ENCODE measurements around the gene BICD1.

BICD1 gene

DNA sequence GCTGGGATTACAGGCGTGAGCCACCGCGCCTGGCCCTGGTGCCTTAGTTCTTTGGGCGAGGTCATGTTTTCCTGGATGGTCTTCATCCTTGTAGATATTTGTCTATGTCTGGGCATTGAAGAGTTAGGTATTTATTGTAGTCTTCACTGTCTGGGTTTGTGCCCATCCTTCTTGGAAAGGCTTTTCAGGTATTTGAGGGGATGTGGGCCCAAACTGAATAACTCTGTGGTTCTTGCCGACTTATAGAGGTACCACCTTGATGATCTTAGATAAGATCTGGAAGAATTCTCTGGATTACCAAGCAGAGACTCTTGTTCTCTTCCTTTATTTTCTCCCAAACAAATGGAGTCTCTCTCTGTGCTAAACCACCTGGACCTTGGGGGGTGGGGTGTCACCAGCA is 311.6 kb downstream of the BICD1 start:
- no peak for DNase-seq (ENCODE audit: extremely low read depth, low read depth)
- TF ChIP-seq, protein P1, sequence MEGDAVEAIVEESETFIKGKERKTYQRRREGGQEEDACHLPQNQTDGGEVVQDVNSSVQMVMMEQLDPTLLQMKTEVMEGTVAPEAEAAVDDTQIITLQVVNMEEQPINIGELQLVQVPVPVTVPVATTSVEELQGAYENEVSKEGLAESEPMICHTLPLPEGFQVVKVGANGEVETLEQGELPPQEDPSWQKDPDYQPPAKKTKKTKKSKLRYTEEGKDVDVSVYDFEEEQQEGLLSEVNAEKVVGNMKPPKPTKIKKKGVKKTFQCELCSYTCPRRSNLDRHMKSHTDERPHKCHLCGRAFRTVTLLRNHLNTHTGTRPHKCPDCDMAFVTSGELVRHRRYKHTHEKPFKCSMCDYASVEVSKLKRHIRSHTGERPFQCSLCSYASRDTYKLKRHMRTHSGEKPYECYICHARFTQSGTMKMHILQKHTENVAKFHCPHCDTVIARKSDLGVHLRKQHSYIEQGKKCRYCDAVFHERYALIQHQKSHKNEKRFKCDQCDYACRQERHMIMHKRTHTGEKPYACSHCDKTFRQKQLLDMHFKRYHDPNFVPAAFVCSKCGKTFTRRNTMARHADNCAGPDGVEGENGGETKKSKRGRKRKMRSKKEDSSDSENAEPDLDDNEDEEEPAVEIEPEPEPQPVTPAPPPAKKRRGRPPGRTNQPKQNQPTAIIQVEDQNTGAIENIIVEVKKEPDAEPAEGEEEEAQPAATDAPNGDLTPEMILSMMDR (IDR thresholded peaks at IDR 0.05; ENCODE audit: low read depth, low read length): no peak

GRCh38 chr12:32418903-32419519 is 312.4 kb downstream of the BICD1 start:
- TF ChIP-seq, protein P1 (IDR thresholded peaks at IDR 0.05; ENCODE audit: low read depth, low read length): no peak
- no peak for DNase-seq (ENCODE audit: extremely low read depth, low read depth)

GRCh38 chr12:32419520-32419960 is 312.9 kb downstream of the BICD1 start:
- DNase-seq (ENCODE audit: extremely low read depth, low read depth): no peak
- TF ChIP-seq, protein P1 (IDR thresholded peaks at IDR 0.05; ENCODE audit: low read depth, low read length): no peak

- TF ChIP-seq, protein P1 (IDR thresholded peaks at IDR 0.05; ENCODE audit: low read depth, low read length): no peak
- DNase-seq (ENCODE audit: extremely low read depth, low read depth): no peak
Observed at GRCh38 chr12:32420356-32420755, 313.7 kb downstream of the BICD1 start.

- TF ChIP-seq, protein P1 (IDR thresholded peaks at IDR 0.05; ENCODE audit: low read depth, low read length): no peak
- no peak for DNase-seq (ENCODE audit: extremely low read depth, low read depth)
Observed at GRCh38 chr12:32423559-32423958, 316.9 kb downstream of the BICD1 start.

- TF ChIP-seq, protein P1 (IDR thresholded peaks at IDR 0.05; ENCODE audit: low read depth, low read length): no peak
- DNase-seq (ENCODE audit: extremely low read depth, low read depth): no peak
Observed at GRCh38 chr12:32431025-32431424, 324.4 kb downstream of the BICD1 start.

All from AG09319 (cell line).